ENCODE data around the gene REXO2.

DNA sequence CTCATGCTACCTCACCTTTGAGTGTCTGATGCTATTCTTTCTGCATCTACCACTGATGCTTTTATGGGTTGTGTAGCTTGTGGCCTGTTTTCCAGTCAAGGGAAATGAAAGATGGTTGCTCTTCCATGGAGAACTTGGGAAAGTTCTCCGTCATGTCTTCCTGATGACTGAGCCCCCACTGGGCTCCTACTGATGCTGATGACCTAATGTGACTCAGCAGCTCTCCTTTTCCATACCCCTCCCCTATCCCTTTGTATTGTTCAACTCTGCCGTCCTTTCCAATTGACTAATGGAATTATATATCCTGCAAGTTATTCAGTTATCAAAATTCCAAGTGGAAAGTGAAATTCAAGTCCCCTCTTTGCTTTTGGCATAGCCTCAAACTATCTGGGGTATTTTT is 44.7 kb downstream of the REXO2 start:
- TF ChIP-seq, protein P1, sequence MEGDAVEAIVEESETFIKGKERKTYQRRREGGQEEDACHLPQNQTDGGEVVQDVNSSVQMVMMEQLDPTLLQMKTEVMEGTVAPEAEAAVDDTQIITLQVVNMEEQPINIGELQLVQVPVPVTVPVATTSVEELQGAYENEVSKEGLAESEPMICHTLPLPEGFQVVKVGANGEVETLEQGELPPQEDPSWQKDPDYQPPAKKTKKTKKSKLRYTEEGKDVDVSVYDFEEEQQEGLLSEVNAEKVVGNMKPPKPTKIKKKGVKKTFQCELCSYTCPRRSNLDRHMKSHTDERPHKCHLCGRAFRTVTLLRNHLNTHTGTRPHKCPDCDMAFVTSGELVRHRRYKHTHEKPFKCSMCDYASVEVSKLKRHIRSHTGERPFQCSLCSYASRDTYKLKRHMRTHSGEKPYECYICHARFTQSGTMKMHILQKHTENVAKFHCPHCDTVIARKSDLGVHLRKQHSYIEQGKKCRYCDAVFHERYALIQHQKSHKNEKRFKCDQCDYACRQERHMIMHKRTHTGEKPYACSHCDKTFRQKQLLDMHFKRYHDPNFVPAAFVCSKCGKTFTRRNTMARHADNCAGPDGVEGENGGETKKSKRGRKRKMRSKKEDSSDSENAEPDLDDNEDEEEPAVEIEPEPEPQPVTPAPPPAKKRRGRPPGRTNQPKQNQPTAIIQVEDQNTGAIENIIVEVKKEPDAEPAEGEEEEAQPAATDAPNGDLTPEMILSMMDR (IDR thresholded peaks at IDR 0.05) = no peak
- no peak for TF ChIP-seq POLR2AphosphoS5 (IDR thresholded peaks at IDR 0.05)
